8988T (cell line): ENCODE results near the gene DNAJC16.

Source experiments
- DNase-seq: peaks from one replicate; pipeline ENCODE4 v3.0.0; 2011

DNAJC16 gene

GRCh38 chr1:15622712-15623373 lies 96.2 kb downstream of the DNAJC16 start:
- DNase-seq, result no peak

GRCh38 chr1:15623435-15623834 lies 96.8 kb downstream of the DNAJC16 start:
- DNase-seq, result no peak

DNA sequence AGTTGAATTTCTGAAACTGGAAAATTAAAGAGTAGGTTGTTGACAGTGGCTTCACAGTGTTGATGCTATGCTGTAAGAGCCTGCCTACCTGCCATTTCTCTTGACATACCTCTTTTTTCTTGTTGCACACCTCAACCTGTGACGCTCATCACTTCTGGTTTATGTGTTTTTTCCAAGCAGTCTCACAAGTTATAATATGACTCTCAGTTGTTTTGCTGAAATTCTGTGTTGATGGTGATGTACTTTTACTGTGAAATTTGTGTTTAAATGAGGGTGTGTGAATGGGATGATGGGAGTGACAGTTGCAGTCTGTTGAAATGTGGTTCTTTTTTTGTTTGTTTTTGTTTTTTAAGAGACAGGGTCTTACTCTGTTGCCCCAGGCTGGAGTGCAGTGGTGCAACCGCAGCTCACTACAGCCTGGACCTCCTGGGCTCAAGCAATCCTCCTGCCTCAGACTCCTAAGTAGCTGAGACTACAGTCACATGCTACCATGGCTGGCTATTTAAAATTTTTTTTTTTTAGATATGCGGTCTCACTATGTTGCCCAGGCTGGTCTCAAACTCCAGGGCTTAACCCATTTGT lies 97.6 kb downstream of the DNAJC16 start:
- no peak for DNase-seq

DNA sequence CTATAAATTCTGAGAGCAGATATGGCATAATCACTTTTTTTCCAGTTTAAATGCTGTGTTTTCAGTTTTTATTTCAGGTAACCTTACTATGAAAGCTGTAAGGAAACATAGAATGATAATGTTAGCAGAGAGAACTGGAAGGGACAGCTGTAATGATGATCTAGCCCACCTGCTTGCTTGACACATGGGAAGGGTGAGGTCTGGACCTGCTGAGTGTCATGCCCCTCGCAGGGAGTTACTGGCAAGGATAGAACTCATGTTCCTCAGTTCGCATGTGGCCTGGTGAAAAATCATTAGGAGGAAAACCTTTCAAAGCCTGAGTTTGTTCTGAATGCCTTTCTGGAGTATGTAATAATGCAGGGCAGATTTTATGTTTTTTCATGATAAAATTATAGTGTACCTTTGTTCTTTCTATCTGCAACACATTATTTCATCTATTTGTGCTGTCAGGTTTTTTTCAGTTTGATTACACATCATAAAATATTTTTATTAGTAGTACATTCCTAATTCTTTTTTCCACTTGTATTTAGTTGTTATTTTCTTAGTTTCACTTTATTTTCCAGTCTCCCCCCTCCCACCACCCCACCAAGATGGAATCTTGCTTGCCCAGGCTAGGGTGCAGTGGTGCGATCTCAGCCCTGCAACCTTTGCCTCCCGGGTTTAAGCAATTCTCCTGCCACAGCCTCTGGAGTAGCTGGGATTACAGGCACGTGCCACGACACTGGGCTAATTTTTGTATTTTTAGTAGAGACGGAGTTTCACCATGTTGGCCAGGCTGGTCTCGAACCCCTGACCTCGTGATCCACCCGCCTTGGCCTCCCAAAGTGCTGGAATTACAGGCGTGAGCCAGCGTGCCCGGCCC lies 98.6 kb downstream of the DNAJC16 start:
- no peak for DNase-seq
